ENCODE measurements around the gene ETFBKMT.

DNA sequence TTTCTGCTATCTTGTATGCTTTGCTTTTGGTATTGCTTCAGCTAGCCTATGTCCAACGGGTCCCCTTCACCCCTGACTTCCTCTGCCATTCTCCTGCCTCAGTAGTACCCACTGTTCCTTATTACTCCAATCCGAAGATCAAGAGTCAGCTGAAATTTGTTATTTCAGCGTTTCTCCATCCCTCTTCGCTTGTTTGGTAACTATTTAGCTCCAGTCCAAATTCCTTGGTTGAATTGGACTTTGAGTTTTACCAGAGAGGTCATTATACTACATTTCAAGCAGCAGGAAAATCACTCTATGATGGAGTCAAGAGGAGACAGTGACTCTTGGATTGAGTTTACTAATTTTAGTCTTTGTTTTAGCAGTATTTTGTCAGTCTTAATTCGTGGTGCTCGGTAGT lies 4.5 kb downstream of the ETFBKMT start:
- TF ChIP-seq CTCF (IDR thresholded peaks at IDR 0.05; ENCODE audit: low read depth, low read length, poor library complexity, severe bottlenecking) (no peak), EZH2phosphoT487 (IDR thresholded peaks at IDR 0.05; ENCODE audit: borderline replicate concordance, low read length) (no peak)

Data from DOHH2 (cell line).